Neural progenitor cell (in vitro differentiated cells): ENCODE measurements around the gene HOXA10. TPM values are rescaled to one million over a fixed set of nuclear protein-coding genes. Genes with fewer than 3 reads are reported as not detected.
A peak's percentile ranks its signal among the peaks of the same experiment; 100 is the strongest.

ENCODE experiments used
- DNase-seq: peaks from one replicate; pipeline ENCODE4 v3.0.0-alpha.2; 2016; ENCODE audit warnings: low spot score
- H2AFZ ChIP-seq: fragments of 200-600 bp; sonication (generic); replicated peaks from 2 replicates; pipeline ENCODE4 v1.6.1; 2016; ENCODE audit warnings: antibody characterized with exemption
- H3F3A ChIP-seq: fragments of 200-600 bp; sonication (generic); 2 replicates; pipeline ENCODE4 v1.6.1; 2016; ENCODE audit warnings: antibody characterized with exemption, low read depth
- H3K27ac ChIP-seq: fragments of 200-600 bp; sonication (generic); 2 replicates; pipeline ENCODE4 v1.5.1; 2016; ENCODE audit warnings: mild to moderate bottlenecking
- H3K27me3 ChIP-seq: fragments of 200-600 bp; sonication (generic); 2 replicates; pipeline ENCODE4 v1.6.1; 2016; ENCODE audit warnings: mild to moderate bottlenecking, moderate library complexity
- H3K36me3 ChIP-seq: fragments of 200-600 bp; sonication (generic); 2 replicates; pipeline ENCODE4 v1.5.1; 2016
- H3K4me1 ChIP-seq: fragments of 200-600 bp; sonication (generic); 2 replicates; pipeline ENCODE4 v1.6.1; 2016; ENCODE audit warnings: mixed run types
- H3K4me2 ChIP-seq: fragments of 200-600 bp; sonication (generic); 2 replicates; pipeline ENCODE4 v1.6.1; 2016
- H3K4me3 ChIP-seq: fragments of 200-600 bp; sonication (generic); 2 replicates; pipeline ENCODE4 v1.5.1; 2016
- H3K79me2 ChIP-seq: fragments of 200-600 bp; sonication (generic); 2 replicates; pipeline ENCODE4 v1.6.1; 2016; ENCODE audit warnings: low read depth
- H3K9ac ChIP-seq: fragments of 200-600 bp; sonication (generic); 2 replicates; pipeline ENCODE4 v1.6.1; 2016
- H3K9me3 ChIP-seq: fragments of 200-600 bp; sonication (generic); 2 replicates; pipeline ENCODE4 v1.5.1; 2016; ENCODE audit warnings: low read depth
- H4K20me1 ChIP-seq: fragments of 200-600 bp; sonication (generic); 2 replicates; pipeline ENCODE4 v1.6.1; 2016; ENCODE audit warnings: low read depth
- H3K27ac Mint-ChIP-seq: 3 replicates; pipeline ENCODE4 v1.8.0; 2021; ENCODE audit warnings: mixed read lengths
- H3K27me3 Mint-ChIP-seq: 2 replicates; pipeline ENCODE4 v1.8.0; 2022; ENCODE audit warnings: low read depth, mild to moderate bottlenecking, inconsistent platforms, moderate library complexity, mixed read lengths; ENCODE audit not compliant: insufficient read depth
- H3K36me3 Mint-ChIP-seq: 3 replicates; pipeline ENCODE4 v1.8.0; 2021; ENCODE audit warnings: mixed read lengths
- H3K4me1 Mint-ChIP-seq: 3 replicates; pipeline ENCODE4 v1.8.0; 2021; ENCODE audit warnings: mixed read lengths
- H3K4me3 Mint-ChIP-seq: 3 replicates; pipeline ENCODE4 v1.8.0; 2021; ENCODE audit warnings: mild to moderate bottlenecking, moderate library complexity, mixed read lengths
- H3K9me3 Mint-ChIP-seq: 3 replicates; pipeline ENCODE4 v1.8.0; 2020; ENCODE audit warnings: mixed read lengths
- EZH2 ChIP-seq: fragments of 200-600 bp; sonication (generic); IDR thresholded peaks from 2 replicates; pipeline ENCODE4 v1.6.1; 2017; ENCODE audit warnings: antibody characterized with exemption, mild to moderate bottlenecking, moderate library complexity
- EZH2phosphoT487 ChIP-seq: fragments of 200-600 bp; sonication (generic); IDR thresholded peaks from 2 replicates; pipeline ENCODE4 v1.6.1; 2017; ENCODE audit warnings: antibody characterized with exemption
- total RNA-seq: library from RNA; depleted of rRNA; stranded (reverse); fragments of >200 nt; gene quantifications from 2 replicates; pipeline ENCODE4 v1.2.3, GENCODE V29; 2015; ENCODE audit warnings: low replicate concordance
- TF ChIP-seq, protein P1 (sequence below): fragments of 200-600 bp; sonication (generic); IDR thresholded peaks from 2 replicates; pipeline ENCODE4 v1.5.1; 2017; ENCODE audit warnings: antibody characterized with exemption, mild to moderate bottlenecking

Gene HOXA10
- total RNA-seq, 1 donor from 2014 or later = not detected

DNA sequence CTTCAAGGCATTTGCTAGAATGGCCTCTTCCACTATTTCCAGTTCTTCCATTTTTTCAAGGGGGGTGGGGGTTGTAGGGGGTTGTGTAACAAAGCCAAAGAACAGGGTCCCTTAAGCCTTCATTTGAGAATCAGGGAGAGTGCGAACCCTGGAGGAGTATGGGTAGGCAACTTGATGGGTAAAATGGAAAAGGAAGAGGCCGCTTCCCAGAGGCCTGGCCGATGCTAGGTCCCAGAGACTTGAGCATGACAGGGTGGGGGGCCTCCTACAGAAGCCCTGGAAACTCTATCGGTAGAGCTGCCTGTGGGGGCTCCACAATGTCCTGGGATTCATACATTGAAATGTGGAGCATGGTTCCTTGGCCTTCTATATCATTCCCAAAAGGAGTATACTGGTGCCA, 34.9 kb upstream of the HOXA10 start:
- Mint-ChIP-seq H3K36me3 (no peaks in the 10 kb centered on the region), H3K4me1 (peaks cover 6% of the 10 kb centered on the region), H3K27me3 (peaks cover 95% of the 10 kb centered on the region), H3K27ac (no peak overlapping the region), H3K4me3 (no peak overlapping the region), H3K9me3 (peaks cover 8% of the 10 kb centered on the region)
- Histone ChIP-seq H3K27me3 (peaks cover 100% of the 10 kb centered on the region), H3F3A (peaks cover 9% of the 10 kb centered on the region), H3K27ac (no peak overlapping the region), H3K4me1 (peaks cover 20% of the 10 kb centered on the region), H3K9me3 (no peaks in the 10 kb centered on the region), H3K79me2 (no peaks in the 10 kb centered on the region), H2AFZ (no peak overlapping the region), H3K9ac (no peak overlapping the region), H3K36me3 (no peaks in the 10 kb centered on the region), H3K4me3 (no peak overlapping the region), H3K4me2 (no peak overlapping the region), H4K20me1 (peaks cover 96% of the 10 kb centered on the region)
- TF ChIP-seq EZH2 (no peak), EZH2phosphoT487 (no peak)
- TF ChIP-seq, protein P1, sequence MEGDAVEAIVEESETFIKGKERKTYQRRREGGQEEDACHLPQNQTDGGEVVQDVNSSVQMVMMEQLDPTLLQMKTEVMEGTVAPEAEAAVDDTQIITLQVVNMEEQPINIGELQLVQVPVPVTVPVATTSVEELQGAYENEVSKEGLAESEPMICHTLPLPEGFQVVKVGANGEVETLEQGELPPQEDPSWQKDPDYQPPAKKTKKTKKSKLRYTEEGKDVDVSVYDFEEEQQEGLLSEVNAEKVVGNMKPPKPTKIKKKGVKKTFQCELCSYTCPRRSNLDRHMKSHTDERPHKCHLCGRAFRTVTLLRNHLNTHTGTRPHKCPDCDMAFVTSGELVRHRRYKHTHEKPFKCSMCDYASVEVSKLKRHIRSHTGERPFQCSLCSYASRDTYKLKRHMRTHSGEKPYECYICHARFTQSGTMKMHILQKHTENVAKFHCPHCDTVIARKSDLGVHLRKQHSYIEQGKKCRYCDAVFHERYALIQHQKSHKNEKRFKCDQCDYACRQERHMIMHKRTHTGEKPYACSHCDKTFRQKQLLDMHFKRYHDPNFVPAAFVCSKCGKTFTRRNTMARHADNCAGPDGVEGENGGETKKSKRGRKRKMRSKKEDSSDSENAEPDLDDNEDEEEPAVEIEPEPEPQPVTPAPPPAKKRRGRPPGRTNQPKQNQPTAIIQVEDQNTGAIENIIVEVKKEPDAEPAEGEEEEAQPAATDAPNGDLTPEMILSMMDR = no peak
- DNase-seq = no peak

DNA sequence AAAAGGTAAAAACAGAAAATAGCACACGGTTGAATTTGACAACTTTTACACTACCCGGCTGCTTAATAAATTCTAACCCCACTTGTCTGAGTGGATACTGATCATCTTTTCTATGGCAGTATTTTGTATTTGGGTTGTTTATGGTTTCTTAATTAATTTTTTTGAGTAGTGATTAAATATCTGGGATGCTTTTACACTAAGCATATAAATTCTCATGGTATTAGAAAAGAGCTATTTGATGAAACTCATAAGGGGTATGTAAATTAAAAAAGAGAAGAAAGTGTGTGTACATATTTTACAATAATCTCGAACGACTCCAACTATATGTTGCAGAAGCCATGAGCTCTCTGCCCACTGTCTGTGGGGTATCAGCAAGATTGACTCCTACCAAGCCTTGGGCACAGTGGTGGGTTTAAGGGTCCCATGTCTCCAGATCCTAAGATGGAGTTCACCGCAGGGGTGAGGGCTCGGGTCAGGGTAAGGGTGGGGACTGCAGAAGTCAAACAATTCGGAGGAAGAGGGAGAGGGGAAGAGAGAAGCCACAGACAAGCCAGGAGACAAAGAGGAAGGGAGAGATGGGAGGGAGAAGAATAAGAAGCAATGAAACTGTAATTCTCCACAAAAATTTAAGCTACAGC, 33.3 kb upstream of the HOXA10 start:
- Mint-ChIP-seq H3K27me3 (peaks cover 95% of the 10 kb centered on the region), H3K36me3 (no peaks in the 10 kb centered on the region), H3K4me3 (no peak overlapping the region), H3K4me1 (peaks cover 6% of the 10 kb centered on the region), H3K9me3 (peaks cover 8% of the 10 kb centered on the region), H3K27ac (no peak overlapping the region)
- H3K79me2 ChIP-seq = no peaks in the 10 kb centered on the region
- H4K20me1 ChIP-seq = peaks cover 96% of the 10 kb centered on the region
- H3K27ac ChIP-seq = no peak overlapping the region
- peak overlapping the region; percentile 7 for H3K4me2 ChIP-seq
- H3K9ac ChIP-seq = no peak overlapping the region
- no peak for DNase-seq
- H3K4me1 ChIP-seq = peaks cover 11% of the 10 kb centered on the region
- H3K9me3 ChIP-seq = no peaks in the 10 kb centered on the region
- no peak overlapping the region for H2AFZ ChIP-seq
- no peak overlapping the region for H3K4me3 ChIP-seq
- TF ChIP-seq EZH2 = peak; percentile 15
- TF ChIP-seq, protein P1 = no peak
- H3K27me3 ChIP-seq = peaks cover 100% of the 10 kb centered on the region
- no peaks in the 10 kb centered on the region for H3K36me3 ChIP-seq
- H3F3A ChIP-seq = peaks cover 9% of the 10 kb centered on the region

DNA sequence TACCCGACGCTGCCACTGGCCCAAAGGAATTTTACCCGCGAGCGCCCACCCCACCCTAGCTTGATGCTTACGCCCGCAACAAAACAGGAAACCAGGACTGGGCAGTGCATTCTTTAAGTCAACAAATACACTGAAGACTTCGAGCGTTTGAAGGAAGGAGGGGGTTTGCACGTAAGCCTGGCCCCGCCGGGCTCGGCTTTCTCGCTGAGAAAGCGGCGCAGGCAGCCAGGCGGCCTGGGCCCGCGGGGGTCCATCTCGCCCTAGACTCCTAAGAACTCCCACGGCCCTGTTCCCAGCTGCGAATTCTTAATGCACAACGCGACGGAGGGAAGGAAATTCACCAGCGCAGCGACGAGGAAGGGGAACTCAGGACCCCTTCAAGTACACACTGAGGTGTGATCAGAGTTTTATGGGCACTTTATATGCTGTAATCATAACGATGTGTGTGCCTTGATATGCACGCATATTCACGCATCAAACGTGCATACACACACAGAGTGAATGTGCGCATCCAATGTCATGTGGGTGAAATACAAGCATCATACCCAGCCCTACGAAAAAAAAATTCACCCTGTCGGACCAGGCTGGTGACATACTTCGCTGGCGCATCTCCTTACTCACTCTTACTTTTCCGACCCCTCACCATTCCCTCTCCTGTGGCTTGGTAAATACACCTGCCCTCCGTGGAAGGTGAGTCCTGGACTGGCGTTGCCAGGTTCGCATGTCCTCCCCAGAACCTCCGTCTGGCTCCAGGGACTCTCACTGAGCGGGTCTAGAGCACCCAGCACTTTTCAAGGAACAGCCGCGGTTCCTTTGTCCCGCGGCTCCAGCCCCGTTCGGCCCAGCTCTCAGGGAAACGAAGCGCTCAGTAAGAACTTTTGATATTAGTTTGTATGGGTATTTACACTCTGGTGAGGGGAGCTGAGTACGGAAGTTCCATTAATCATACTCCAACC, 31.5 kb upstream of the HOXA10 start:
- H3K4me2 ChIP-seq = peak overlapping the region; percentile 12
- no peaks in the 10 kb centered on the region for H3K36me3 Mint-ChIP-seq
- no peak overlapping the region for H2AFZ ChIP-seq

More for the DNA sequence above, 31.5 kb upstream of the HOXA10 start:
- Mint-ChIP-seq H3K4me3 (peak overlapping the region; percentile 1), H3K4me1 (peaks cover 9% of the 10 kb centered on the region), H3K9me3 (peaks cover 13% of the 10 kb centered on the region), H3K27me3 (peaks cover 95% of the 10 kb centered on the region), H3K27ac (no peak overlapping the region)
- Histone ChIP-seq H3K9me3 (no peaks in the 10 kb centered on the region), H3K36me3 (no peaks in the 10 kb centered on the region), H3K27ac (no peak overlapping the region), H3K79me2 (no peaks in the 10 kb centered on the region), H3K4me1 (peaks cover 11% of the 10 kb centered on the region), H3K9ac (no peak overlapping the region), H3K27me3 (peaks cover 100% of the 10 kb centered on the region), H3F3A (peaks cover 12% of the 10 kb centered on the region), H3K4me3 (peak overlapping the region; percentile 2), H4K20me1 (peaks cover 96% of the 10 kb centered on the region)
- TF ChIP-seq EZH2 (peak; percentile 99), EZH2phosphoT487 (peak; percentile 94)
- TF ChIP-seq, protein P1 = peak; percentile 3
- DNase-seq = peak; percentile 74
